Activated T-helper 17 cell treated with anti-CD3 and anti-CD28 coated beads, Interleukin-2, amount 50 U/mL, for 72 hours (primary cell): ENCODE data around the gene NEURL1B. TPM values are rescaled to one million over a fixed set of nuclear protein-coding genes. Genes with fewer than 3 reads are reported as not detected.

Experiments used
- ATAC-seq: fragments of 150-1000 bp; cut with Tn5 transposase; replicated peaks from 2 replicates; pipeline ENCODE4 v1.10.0; 2021; ENCODE audit warnings: mild to moderate bottlenecking, moderate library complexity
- H3K27ac Mint-ChIP-seq: one replicate; pipeline ENCODE4 v1.8.0; 2022; ENCODE audit warnings: mixed read lengths
- H3K27me3 Mint-ChIP-seq: one replicate; pipeline ENCODE4 v1.8.0; 2022; ENCODE audit warnings: mixed read lengths
- H3K36me3 Mint-ChIP-seq: one replicate; pipeline ENCODE4 v1.8.0; 2022; ENCODE audit warnings: low read depth, mild to moderate bottlenecking, mixed read lengths
- H3K4me1 Mint-ChIP-seq: one replicate; pipeline ENCODE4 v1.8.0; 2022; ENCODE audit warnings: mixed read lengths
- H3K4me3 Mint-ChIP-seq: one replicate; pipeline ENCODE4 v1.8.0; 2022; ENCODE audit warnings: mild to moderate bottlenecking, mixed read lengths
- H3K9me3 Mint-ChIP-seq: one replicate; pipeline ENCODE4 v1.8.0; 2022; ENCODE audit warnings: mixed read lengths
- total RNA-seq, 2 donors: library from RNA; stranded (reverse); gene quantifications; one replicate each; pipeline ENCODE4 v1.2.3, GENCODE V29; 2022

NEURL1B gene
- total RNA-seq, 2 donors from 2014 or later, result 0.52 to 1.2 TPM

- no peaks in the 10 kb centered on the region for H3K9me3 Mint-ChIP-seq
- H3K36me3 Mint-ChIP-seq, result no peaks in the 10 kb centered on the region
- peak overlapping the region; percentile 66 for H3K27ac Mint-ChIP-seq
- H3K4me3 Mint-ChIP-seq, result no peak overlapping the region
- no peak for ATAC-seq
- no peaks in the 10 kb centered on the region for H3K27me3 Mint-ChIP-seq
- peaks cover 11% of the 10 kb centered on the region for H3K4me1 Mint-ChIP-seq
Measured at GRCh38 chr5:172694061-172694460, 53.0 kb downstream of the NEURL1B start.

GRCh38 chr5:172694541-172694940 lies 53.5 kb downstream of the NEURL1B start:
- ATAC-seq, result no peak
- Mint-ChIP-seq H3K4me1 (peaks cover 11% of the 10 kb centered on the region), H3K36me3 (no peaks in the 10 kb centered on the region), H3K4me3 (no peak overlapping the region), H3K27ac (peak overlapping the region; percentile 66), H3K27me3 (no peaks in the 10 kb centered on the region), H3K9me3 (no peaks in the 10 kb centered on the region)

- H3K4me1 Mint-ChIP-seq, result peaks cover 6% of the 10 kb centered on the region
- ATAC-seq, result no peak
- H3K9me3 Mint-ChIP-seq, result no peaks in the 10 kb centered on the region
- no peak overlapping the region for H3K27ac Mint-ChIP-seq
- H3K4me3 Mint-ChIP-seq, result no peak overlapping the region
- no peaks in the 10 kb centered on the region for H3K36me3 Mint-ChIP-seq
- H3K27me3 Mint-ChIP-seq, result no peaks in the 10 kb centered on the region
Measured at GRCh38 chr5:172695232-172696054, 54.4 kb downstream of the NEURL1B start.

GRCh38 chr5:172696171-172696849 lies 55.2 kb downstream of the NEURL1B start:
- peaks cover 5% of the 10 kb centered on the region for H3K4me1 Mint-ChIP-seq
- no peak for ATAC-seq
- no peaks in the 10 kb centered on the region for H3K9me3 Mint-ChIP-seq
- no peak overlapping the region for H3K4me3 Mint-ChIP-seq
- H3K27me3 Mint-ChIP-seq, result peaks cover 6% of the 10 kb centered on the region
- H3K36me3 Mint-ChIP-seq, result no peaks in the 10 kb centered on the region
- no peak overlapping the region for H3K27ac Mint-ChIP-seq

- Mint-ChIP-seq H3K9me3 (no peaks in the 10 kb centered on the region), H3K4me3 (peak overlapping the region; percentile 93), H3K36me3 (no peaks in the 10 kb centered on the region), H3K27ac (peak overlapping the region; percentile 96), H3K4me1 (peaks cover 5% of the 10 kb centered on the region), H3K27me3 (peaks cover 6% of the 10 kb centered on the region)
- ATAC-seq, result peak; percentile 94
Measured at GRCh38 chr5:172697123-172698121, 56.4 kb downstream of the NEURL1B start.

- Mint-ChIP-seq H3K27me3 (peaks cover 10% of the 10 kb centered on the region), H3K36me3 (no peaks in the 10 kb centered on the region), H3K4me3 (no peak overlapping the region), H3K27ac (no peak overlapping the region), H3K4me1 (peaks cover 5% of the 10 kb centered on the region), H3K9me3 (no peaks in the 10 kb centered on the region)
- no peak for ATAC-seq
Measured at GRCh38 chr5:172699423-172699822, 58.4 kb downstream of the NEURL1B start.

- Mint-ChIP-seq H3K36me3 (no peaks in the 10 kb centered on the region), H3K9me3 (no peaks in the 10 kb centered on the region), H3K27ac (no peak overlapping the region), H3K27me3 (peaks cover 14% of the 10 kb centered on the region), H3K4me1 (peaks cover 5% of the 10 kb centered on the region), H3K4me3 (no peak overlapping the region)
- ATAC-seq, result no peak
Measured at GRCh38 chr5:172699999-172700364, 58.9 kb downstream of the NEURL1B start.

GRCh38 chr5:172700365-172701290 lies 59.6 kb downstream of the NEURL1B start:
- Mint-ChIP-seq H3K9me3 (no peaks in the 10 kb centered on the region), H3K27me3 (peaks cover 14% of the 10 kb centered on the region), H3K4me3 (no peak overlapping the region), H3K27ac (peak overlapping the region; percentile 6), H3K4me1 (peaks cover 5% of the 10 kb centered on the region), H3K36me3 (no peaks in the 10 kb centered on the region)
- ATAC-seq, result no peak

- no peaks in the 10 kb centered on the region for H3K36me3 Mint-ChIP-seq
Measured at GRCh38 chr5:172701291-172701656, 60.2 kb downstream of the NEURL1B start.

GRCh38 chr5:172703952-172704351 lies 62.9 kb downstream of the NEURL1B start:
- Mint-ChIP-seq H3K4me1 (no peaks in the 10 kb centered on the region), H3K27me3 (peaks cover 31% of the 10 kb centered on the region), H3K4me3 (no peak overlapping the region), H3K27ac (peak overlapping the region; percentile 9), H3K36me3 (no peaks in the 10 kb centered on the region), H3K9me3 (no peaks in the 10 kb centered on the region)
- no peak for ATAC-seq

More at GRCh38 chr5:172701291-172701656, 60.2 kb downstream of the NEURL1B start:
- Mint-ChIP-seq H3K4me3 (no peak overlapping the region), H3K27me3 (peaks cover 19% of the 10 kb centered on the region), H3K27ac (peak overlapping the region; percentile 6), H3K9me3 (no peaks in the 10 kb centered on the region), H3K4me1 (peaks cover 5% of the 10 kb centered on the region)
- ATAC-seq, result no peak

- H3K4me3 Mint-ChIP-seq, result no peak overlapping the region
- ATAC-seq, result no peak
- H3K36me3 Mint-ChIP-seq, result no peaks in the 10 kb centered on the region
- no peaks in the 10 kb centered on the region for H3K9me3 Mint-ChIP-seq
- H3K4me1 Mint-ChIP-seq, result peaks cover under 1% of the 10 kb centered on the region
- peaks cover 31% of the 10 kb centered on the region for H3K27me3 Mint-ChIP-seq
- peak overlapping the region; percentile 14 for H3K27ac Mint-ChIP-seq
Measured at GRCh38 chr5:172705576-172706084, 64.6 kb downstream of the NEURL1B start.

- no peak overlapping the region for H3K4me3 Mint-ChIP-seq
- no peaks in the 10 kb centered on the region for H3K9me3 Mint-ChIP-seq
- no peaks in the 10 kb centered on the region for H3K36me3 Mint-ChIP-seq
- no peak overlapping the region for H3K27ac Mint-ChIP-seq
- peaks cover 4% of the 10 kb centered on the region for H3K4me1 Mint-ChIP-seq
- no peak for ATAC-seq
- peaks cover 24% of the 10 kb centered on the region for H3K27me3 Mint-ChIP-seq
Measured at GRCh38 chr5:172706796-172707195, 65.7 kb downstream of the NEURL1B start.
